ENCODE measurements around the gene ACSL4.

The ACSL4 gene

GRCh38 chrX:109691752-109692151, 41.3 kb downstream of the ACSL4 start:
- Histone ChIP-seq H3K79me2 (ENCODE audit: control insufficient read depth, low read length) (peaks cover 30% of the 10 kb centered on the region), H3K4me1 (ENCODE audit: control insufficient read depth, low read length) (no peaks in the 10 kb centered on the region), H3K9me3 (ENCODE audit: control insufficient read depth, insufficient read depth, low read length) (no peaks in the 10 kb centered on the region), H3K27me3 (ENCODE audit: control insufficient read depth, low read length) (no peaks in the 10 kb centered on the region), H3F3A (ENCODE audit: control insufficient read depth, insufficient read depth) (no peaks in the 10 kb centered on the region), H3K36me3 (ENCODE audit: control insufficient read depth, low read length) (peaks cover 16% of the 10 kb centered on the region), H3K4me3 (ENCODE audit: low read length) (no peak overlapping the region), H4K20me1 (ENCODE audit: control insufficient read depth, insufficient read depth, low read depth, low read length) (no peaks in the 10 kb centered on the region), H3K4me2 (ENCODE audit: low read length) (no peak overlapping the region), H3K27ac (ENCODE audit: low read depth, low read length) (no peak overlapping the region), H3K9me2 (replicated peaks; ENCODE audit: control insufficient read depth, low read length) (no peaks in the 10 kb centered on the region)
- no peak for TF ChIP-seq CTCF (IDR thresholded peaks at IDR 0.05; ENCODE audit: low read depth, low read length, poor library complexity, severe bottlenecking)
- TF ChIP-seq EZH2phosphoT487 (IDR thresholded peaks at IDR 0.05; ENCODE audit: borderline replicate concordance, low read length): no peak

GRCh38 chrX:109691277-109691676, 41.8 kb downstream of the ACSL4 start:
- no peak overlapping the region for H3K4me3 ChIP-seq (ENCODE audit: low read length)
- no peaks in the 10 kb centered on the region for H3K27me3 ChIP-seq (ENCODE audit: control insufficient read depth, low read length)
- peaks cover 25% of the 10 kb centered on the region for H3K79me2 ChIP-seq (ENCODE audit: control insufficient read depth, low read length)

GRCh38 chrX:109687903-109688302, 45.2 kb downstream of the ACSL4 start:
- no peak overlapping the region for H3K27ac ChIP-seq (ENCODE audit: low read depth, low read length)
- no peaks in the 10 kb centered on the region for H3K4me1 ChIP-seq (ENCODE audit: control insufficient read depth, low read length)
- H3K79me2 ChIP-seq (ENCODE audit: control insufficient read depth, low read length): peaks cover 31% of the 10 kb centered on the region

More at GRCh38 chrX:109691277-109691676, 41.8 kb downstream of the ACSL4 start:
- Histone ChIP-seq H3K9me3 (ENCODE audit: control insufficient read depth, insufficient read depth, low read length) (no peaks in the 10 kb centered on the region), H3K9me2 (replicated peaks; ENCODE audit: control insufficient read depth, low read length) (no peaks in the 10 kb centered on the region), H3K4me2 (ENCODE audit: low read length) (no peak overlapping the region), H3K36me3 (ENCODE audit: control insufficient read depth, low read length) (peaks cover 14% of the 10 kb centered on the region), H4K20me1 (ENCODE audit: control insufficient read depth, insufficient read depth, low read depth, low read length) (no peaks in the 10 kb centered on the region), H3F3A (ENCODE audit: control insufficient read depth, insufficient read depth) (no peaks in the 10 kb centered on the region), H3K4me1 (ENCODE audit: control insufficient read depth, low read length) (no peaks in the 10 kb centered on the region), H3K27ac (ENCODE audit: low read depth, low read length) (no peak overlapping the region)
- TF ChIP-seq CTCF (IDR thresholded peaks at IDR 0.05; ENCODE audit: low read depth, low read length, poor library complexity, severe bottlenecking) (no peak), EZH2phosphoT487 (IDR thresholded peaks at IDR 0.05; ENCODE audit: borderline replicate concordance, low read length) (no peak)

More at GRCh38 chrX:109687903-109688302, 45.2 kb downstream of the ACSL4 start:
- Histone ChIP-seq H3K4me3 (ENCODE audit: low read length) (no peak overlapping the region), H3K9me3 (ENCODE audit: control insufficient read depth, insufficient read depth, low read length) (no peaks in the 10 kb centered on the region), H3F3A (ENCODE audit: control insufficient read depth, insufficient read depth) (no peaks in the 10 kb centered on the region), H4K20me1 (ENCODE audit: control insufficient read depth, insufficient read depth, low read depth, low read length) (no peaks in the 10 kb centered on the region), H3K9me2 (replicated peaks; ENCODE audit: control insufficient read depth, low read length) (no peaks in the 10 kb centered on the region), H3K27me3 (ENCODE audit: control insufficient read depth, low read length) (no peaks in the 10 kb centered on the region), H3K36me3 (ENCODE audit: control insufficient read depth, low read length) (peaks cover 18% of the 10 kb centered on the region), H3K4me2 (ENCODE audit: low read length) (no peak overlapping the region)
- no peak for TF ChIP-seq EZH2phosphoT487 (IDR thresholded peaks at IDR 0.05; ENCODE audit: borderline replicate concordance, low read length)
- TF ChIP-seq CTCF (IDR thresholded peaks at IDR 0.05; ENCODE audit: low read depth, low read length, poor library complexity, severe bottlenecking): no peak

Measured in DOHH2 (cell line).